MCF 10A (cell line): ENCODE data around the gene IZUMO1. TPM values are rescaled to one million over a fixed set of nuclear protein-coding genes. Genes with fewer than 3 reads are reported as not detected.

Source experiments
- Bru-seq: library from RNA; stranded (reverse); fragments of 400-500 nt; gene quantifications from one replicate; lab custom pipeline; 2021; lab: Mats Ljungman, UMichigan
- BruChase-seq, 2 experiments: library from RNA; stranded (reverse); fragments of 400-500 nt; gene quantifications; one replicate each; lab custom pipeline; 2021; lab: Mats Ljungman, UMichigan
- BruUV-seq: library from RNA; stranded (reverse); fragments of 400-500 nt; replicated peaks from 2 replicates; lab custom pipeline; 2021; lab: Mats Ljungman, UMichigan
- CTCF ChIA-PET: fragments of 300-600 bp; sonication (Branson Sonifier 250); formaldehyde crosslinking; extraction: SDS; loops from one replicate; lab custom pipeline; 2021; ENCODE audit warnings: antibody characterized with exemption, inconsistent platforms; lab: Yijun Ruan, JAX
- POLR2A ChIA-PET: fragments of 300-600, 350-650 bp; sonication (Branson Sonifier 250); formaldehyde crosslinking; extraction: SDS; loops from one replicate; lab custom pipeline; 2020; ENCODE audit warnings: antibody characterized with exemption, inconsistent platforms; lab: Yijun Ruan, JAX
- DNase-seq: peaks from one replicate; pipeline ENCODE4 v3.0.0-alpha.2; 2018; ENCODE audit not compliant: unreplicated experiment
- H3K27ac Mint-ChIP-seq: one replicate; pipeline ENCODE4 v1.8.0; 2022; ENCODE audit warnings: mild to moderate bottlenecking, low read depth, mixed read lengths; ENCODE audit not compliant: unreplicated experiment
- H3K27me3 Mint-ChIP-seq: one replicate; pipeline ENCODE4 v1.8.0; 2022; ENCODE audit warnings: mixed read lengths; ENCODE audit not compliant: insufficient read depth, unreplicated experiment
- H3K36me3 Mint-ChIP-seq: one replicate; pipeline ENCODE4 v1.8.0; 2022; ENCODE audit warnings: mild to moderate bottlenecking, moderate library complexity, mixed read lengths; ENCODE audit not compliant: insufficient read depth, unreplicated experiment
- H3K4me1 Mint-ChIP-seq: one replicate; pipeline ENCODE4 v1.8.0; 2022; ENCODE audit warnings: mixed read lengths; ENCODE audit not compliant: insufficient read depth, unreplicated experiment
- H3K4me3 Mint-ChIP-seq: one replicate; pipeline ENCODE4 v1.8.0; 2022; ENCODE audit warnings: mild to moderate bottlenecking, moderate library complexity, mixed read lengths; ENCODE audit not compliant: unreplicated experiment
- H3K9me3 Mint-ChIP-seq: one replicate; pipeline ENCODE4 v1.8.0; 2022; ENCODE audit warnings: mixed read lengths; ENCODE audit not compliant: unreplicated experiment
- intact Hi-C: fragments of 100-400 bp; cut with micrococcal nuclease; formaldehyde crosslinking; loops from 2 replicates; pipeline ENCODE4 v1.14.1; 2022
- long read RNA-seq: library from polyadenylated mRNA; stranded (forward); transcript quantifications from one replicate; pipeline ENCODE4 v2.0.0, GENCODE V29; 2022
- total RNA-seq: library from RNA; stranded (reverse); gene quantifications from 2 replicates; pipeline ENCODE4 v1.2.3, GENCODE V29; 2022
- TF ChIP-seq, protein P1 (sequence below): fragments of 200-600 bp; IDR thresholded peaks from one replicate; pipeline ENCODE4 v1.8.0; 2022; ENCODE audit warnings: antibody characterized with exemption, mild to moderate bottlenecking; ENCODE audit not compliant: unreplicated experiment

IZUMO1 gene
- total RNA-seq (3.5 and 4.2 TPM in 2 replicates), Bru-seq, nascent RNA (percentile 51 among the genes with signal in this experiment), BruChase-seq, experiment 1, labeled RNA remaining after a 6-hour chase (percentile 86 among the genes with signal in this experiment), BruChase-seq, experiment 2, labeled RNA remaining after a 2-hour chase (percentile 66 among the genes with signal in this experiment)
- long read RNA-seq, result 0 reads

- Mint-ChIP-seq H3K27ac (no peak within 1 kb of the TSS), H3K36me3 (peaks cover 10% of the 10 kb centered on the region), H3K4me3 (no peak within 1 kb of the TSS), H3K9me3 (no peaks in the 10 kb centered on the region), H3K4me1 (peaks cover 8% of the 10 kb centered on the region), H3K27me3 (no peaks in the 10 kb centered on the region)
- BruUV-seq, result no TSS peak
- POLR2A ChIA-PET, result interaction anchor here (0.6 kb wide), 2 partner anchors 73 to 814 kb away, joined by 3 to 4 read pairs; no protein-coding TSS in a partner anchor
- no peak for DNase-seq
- TF ChIP-seq, protein P1, sequence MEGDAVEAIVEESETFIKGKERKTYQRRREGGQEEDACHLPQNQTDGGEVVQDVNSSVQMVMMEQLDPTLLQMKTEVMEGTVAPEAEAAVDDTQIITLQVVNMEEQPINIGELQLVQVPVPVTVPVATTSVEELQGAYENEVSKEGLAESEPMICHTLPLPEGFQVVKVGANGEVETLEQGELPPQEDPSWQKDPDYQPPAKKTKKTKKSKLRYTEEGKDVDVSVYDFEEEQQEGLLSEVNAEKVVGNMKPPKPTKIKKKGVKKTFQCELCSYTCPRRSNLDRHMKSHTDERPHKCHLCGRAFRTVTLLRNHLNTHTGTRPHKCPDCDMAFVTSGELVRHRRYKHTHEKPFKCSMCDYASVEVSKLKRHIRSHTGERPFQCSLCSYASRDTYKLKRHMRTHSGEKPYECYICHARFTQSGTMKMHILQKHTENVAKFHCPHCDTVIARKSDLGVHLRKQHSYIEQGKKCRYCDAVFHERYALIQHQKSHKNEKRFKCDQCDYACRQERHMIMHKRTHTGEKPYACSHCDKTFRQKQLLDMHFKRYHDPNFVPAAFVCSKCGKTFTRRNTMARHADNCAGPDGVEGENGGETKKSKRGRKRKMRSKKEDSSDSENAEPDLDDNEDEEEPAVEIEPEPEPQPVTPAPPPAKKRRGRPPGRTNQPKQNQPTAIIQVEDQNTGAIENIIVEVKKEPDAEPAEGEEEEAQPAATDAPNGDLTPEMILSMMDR, result no peak
- intact Hi-C loops, result no loop called here
- CTCF ChIA-PET, result interaction anchor here (0.9 kb wide), 1 partner anchor 71 kb away, joined by 3 read pairs; no protein-coding TSS in a partner anchor
Measured at GRCh38 chr19:48746738-48747575, at the start of gene IZUMO1. Gene IZUMO1 (minus strand): TSS chr19:48746909. CDS start chr19:48745859, 1,050 bp downstream.

GRCh38 chr19:48795685-48796070, 49.0 kb upstream of the IZUMO1 start:
- DNase-seq, result no peak
- H3K36me3 Mint-ChIP-seq, result peaks cover 11% of the 10 kb centered on the region
- peak overlapping the region; percentile 84 for H3K27ac Mint-ChIP-seq
- no TSS peak for BruUV-seq
- no peaks in the 10 kb centered on the region for H3K9me3 Mint-ChIP-seq
- TF ChIP-seq, protein P1, result no peak
- CTCF ChIA-PET, result interaction anchor here (0.5 to 11.9 kb wide), 26 partner anchors 9 to 435 kb away, joined by 3 to 337 read pairs (median 4); partner anchors contain the start of genes BCAT2, CA11 and HSD17B14
- H3K27me3 Mint-ChIP-seq, result no peaks in the 10 kb centered on the region
- intact Hi-C loops, result loop anchor here (1.0 to 2.0 kb wide), 2 partner anchors 40 to 175 kb away; no protein-coding TSS in a partner anchor
- H3K4me1 Mint-ChIP-seq, result peaks cover 6% of the 10 kb centered on the region
- H3K4me3 Mint-ChIP-seq, result no peak overlapping the region
- POLR2A ChIA-PET, result interaction anchor here (0.7 to 3.4 kb wide), 10 partner anchors 11 to 1074 kb away, joined by 3 to 32 read pairs (median 6); partner anchors contain the start of genes BCAT2, CA11, HSD17B14 and PPP1R15A

- peaks cover 11% of the 10 kb centered on the region for H3K36me3 Mint-ChIP-seq
- no TSS peak for BruUV-seq
- intact Hi-C loops, result loop anchor here (1.0 to 2.0 kb wide), 2 partner anchors 40 to 176 kb away; no protein-coding TSS in a partner anchor
- DNase-seq, result peak; percentile 95
- H3K27me3 Mint-ChIP-seq, result no peaks in the 10 kb centered on the region
- TF ChIP-seq, protein P1, result peak; percentile 94
- POLR2A ChIA-PET, result interaction anchor here (0.7 to 3.4 kb wide), 10 partner anchors 12 to 1074 kb away, joined by 3 to 32 read pairs (median 6); partner anchors contain the start of genes BCAT2, CA11, HSD17B14 and PPP1R15A
- H3K9me3 Mint-ChIP-seq, result no peaks in the 10 kb centered on the region
- H3K4me3 Mint-ChIP-seq, result peak overlapping the region; percentile 73
- CTCF ChIA-PET, result interaction anchor here (0.5 to 11.9 kb wide), 27 partner anchors 10 to 434 kb away, joined by 3 to 337 read pairs (median 4); partner anchors contain the start of genes BCAT2, CA11 and HSD17B14
- H3K4me1 Mint-ChIP-seq, result peaks cover 6% of the 10 kb centered on the region
- H3K27ac Mint-ChIP-seq, result peak overlapping the region; percentile 84
Measured at GRCh38 chr19:48795055-48795684, 48.5 kb upstream of the IZUMO1 start.
